ENCODE data around the gene SVIL.

DNA sequence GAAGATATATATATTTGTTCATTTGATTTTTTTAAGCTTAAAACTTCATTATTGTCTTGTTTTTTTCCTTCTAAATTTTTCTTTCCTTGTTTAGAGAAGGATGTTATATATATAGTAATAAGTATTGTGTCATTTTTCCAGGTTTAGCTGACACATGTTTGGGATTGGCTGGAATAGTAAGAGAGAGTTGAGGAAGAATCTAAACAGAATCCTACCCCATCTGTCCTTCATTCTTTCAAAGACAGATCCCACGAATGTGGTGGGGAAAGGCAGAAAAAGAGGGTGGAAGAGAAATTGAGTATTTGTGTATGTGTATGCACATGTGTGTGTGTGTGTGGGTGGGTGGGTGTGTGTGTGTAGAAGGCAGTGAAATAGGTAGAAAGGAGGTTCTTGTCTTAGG lies 132.4 kb downstream of the SVIL start:
- no peak for TF ChIP-seq EZH2 (IDR thresholded peaks at IDR 0.05; ENCODE audit: insufficient read depth, poor library complexity, severe bottlenecking)
- TF ChIP-seq EZH2phosphoT487 (IDR thresholded peaks at IDR 0.05; ENCODE audit: insufficient read depth, low read depth), result no peak

Data from GM23248 (cell line).